CD4-positive, alpha-beta T cell treated with Interleukin-6 for 4 hours (primary cell): Measurements from ENCODE around the gene SARNP.
A peak's percentile ranks its signal among the peaks of the same experiment; 100 is the strongest.

Experiments used
- DNase-seq: peaks from one replicate; pipeline ENCODE4 v3.0.0-alpha.2; 2020; ENCODE audit warnings: mixed read lengths

Gene SARNP

GRCh38 chr12:55739025-55739378 lies 78.5 kb downstream of the SARNP start:
- no peak for DNase-seq

GRCh38 chr12:55738123-55739024 lies 79.2 kb downstream of the SARNP start:
- DNase-seq, result peak; percentile 90

GRCh38 chr12:55737581-55738122 lies 79.9 kb downstream of the SARNP start:
- no peak for DNase-seq

DNA sequence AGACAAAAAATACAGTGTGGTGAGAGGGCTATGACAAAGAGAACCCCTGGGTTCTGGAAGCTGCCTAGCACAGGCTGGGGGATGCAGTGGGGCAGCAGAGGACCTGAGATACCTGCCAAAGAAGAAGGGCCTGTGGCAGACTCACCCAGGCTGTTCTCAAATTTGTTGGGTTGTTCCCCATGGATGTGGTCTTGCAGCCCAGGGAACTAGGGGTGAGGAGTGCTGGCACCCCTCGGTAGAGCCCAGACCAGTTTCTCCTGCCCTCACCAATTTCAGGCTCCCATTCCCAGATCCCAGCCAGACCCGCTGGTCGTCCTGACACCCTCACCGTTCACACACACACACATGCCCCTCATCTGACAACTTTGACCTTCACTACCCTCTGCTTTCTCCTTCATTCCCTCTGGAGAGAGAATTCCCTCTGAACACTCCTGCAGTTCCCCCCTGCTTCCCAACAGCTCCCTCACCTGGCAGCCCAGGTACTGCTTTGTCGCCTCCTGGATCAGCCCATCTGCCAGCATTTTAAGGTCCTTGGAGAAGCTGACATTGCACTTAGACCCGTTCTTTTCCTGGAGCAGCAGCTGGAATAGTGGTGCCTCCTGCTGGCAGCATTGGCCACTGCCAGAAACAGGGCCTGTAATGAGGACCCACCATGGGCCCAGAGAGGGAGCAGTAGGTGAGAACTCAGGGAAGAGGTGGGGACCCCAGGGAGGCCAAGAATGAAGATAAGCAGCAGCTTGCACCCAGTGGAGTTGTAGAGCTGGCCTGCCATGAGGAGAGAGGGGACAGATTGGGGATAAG lies 80.5 kb downstream of the SARNP start:
- DNase-seq, result peak; percentile 77

- no peak for DNase-seq
Measured at GRCh38 chr12:55736076-55736475, 81.4 kb downstream of the SARNP start.

DNA sequence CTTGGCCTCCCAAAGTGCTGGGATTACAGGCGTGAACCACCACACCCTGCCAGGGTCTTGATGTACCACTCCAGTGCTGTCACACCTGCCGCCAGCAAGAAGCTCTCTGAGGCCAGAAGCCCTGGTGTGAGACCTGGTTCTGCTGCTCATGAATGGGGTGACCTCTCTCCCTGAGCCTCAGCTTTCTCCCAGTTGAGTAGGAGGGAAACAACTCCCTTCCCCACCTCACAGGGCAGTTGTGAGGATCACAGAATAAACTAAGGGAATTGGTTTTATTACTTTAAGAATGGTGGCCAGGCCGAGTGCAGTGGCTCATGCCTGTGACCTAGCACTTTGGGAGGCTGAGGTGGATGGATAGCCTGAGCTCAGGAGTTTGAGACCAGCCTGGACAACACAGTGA lies 82.9 kb downstream of the SARNP start:
- no peak for DNase-seq

GRCh38 chr12:55733858-55734257 lies 83.7 kb downstream of the SARNP start:
- no peak for DNase-seq

- no peak for DNase-seq
Measured at GRCh38 chr12:55733021-55733555, 84.4 kb downstream of the SARNP start.

- no peak for DNase-seq
Measured at GRCh38 chr12:55732288-55732687, 85.2 kb downstream of the SARNP start.

- DNase-seq, result peak; percentile 48
Measured at GRCh38 chr12:55729819-55730818, 87.4 kb downstream of the SARNP start.

- peak; percentile 70 for DNase-seq
Measured at GRCh38 chr12:55728939-55729818, 88.3 kb downstream of the SARNP start, which contains the start of gene CD63. Gene CD63, minus strand, starts transcription at chr12:55729009. Its CDS starts 668 bp downstream, at chr12:55728341.

- peak; percentile 39 for DNase-seq
Measured at GRCh38 chr12:55728186-55728938, 89.2 kb downstream of the SARNP start.

- DNase-seq, result no peak
Measured at GRCh38 chr12:55727643-55728185, 89.8 kb downstream of the SARNP start.

- no peak for DNase-seq
Measured at GRCh38 chr12:55726971-55727370, 90.6 kb downstream of the SARNP start.

- no peak for DNase-seq
Measured at GRCh38 chr12:55725556-55725955, 92.0 kb downstream of the SARNP start.

GRCh38 chr12:55724940-55725309 lies 92.6 kb downstream of the SARNP start:
- DNase-seq, result no peak

DNA sequence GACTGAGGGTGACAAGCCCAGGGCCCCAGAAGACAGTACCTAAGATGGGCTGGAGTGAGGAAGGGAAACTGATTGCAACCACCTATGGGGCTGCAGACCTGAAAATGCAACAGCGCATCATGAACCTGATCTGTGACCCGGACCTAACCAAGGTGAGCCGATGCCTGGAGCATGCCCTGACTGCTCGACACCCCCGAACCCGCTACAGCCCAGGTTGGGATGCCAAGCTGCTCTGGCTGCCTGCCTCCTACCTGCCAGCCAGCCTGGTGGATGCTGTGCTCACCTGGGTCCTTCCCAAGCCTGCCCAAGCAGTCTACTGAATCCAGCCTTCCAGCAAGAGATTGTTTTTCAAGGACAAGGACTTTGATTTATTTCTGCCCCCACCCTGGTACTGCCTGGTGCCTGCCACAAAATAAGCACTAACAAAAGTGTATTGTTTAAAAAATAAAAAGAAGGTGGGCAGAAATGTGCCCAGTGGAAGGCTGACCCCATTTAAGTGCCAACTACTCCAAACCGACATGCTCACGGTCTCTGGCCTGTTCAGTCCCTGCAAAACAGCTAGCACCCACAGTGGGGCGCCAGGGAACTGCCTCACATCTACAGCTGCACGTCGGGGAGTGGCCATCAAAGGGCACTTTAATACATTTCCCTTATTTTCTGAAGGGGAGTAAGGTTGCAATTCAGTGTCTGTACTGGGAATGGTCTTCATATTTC lies 93.1 kb downstream of the SARNP start:
- DNase-seq, result peak; percentile 78

DNA sequence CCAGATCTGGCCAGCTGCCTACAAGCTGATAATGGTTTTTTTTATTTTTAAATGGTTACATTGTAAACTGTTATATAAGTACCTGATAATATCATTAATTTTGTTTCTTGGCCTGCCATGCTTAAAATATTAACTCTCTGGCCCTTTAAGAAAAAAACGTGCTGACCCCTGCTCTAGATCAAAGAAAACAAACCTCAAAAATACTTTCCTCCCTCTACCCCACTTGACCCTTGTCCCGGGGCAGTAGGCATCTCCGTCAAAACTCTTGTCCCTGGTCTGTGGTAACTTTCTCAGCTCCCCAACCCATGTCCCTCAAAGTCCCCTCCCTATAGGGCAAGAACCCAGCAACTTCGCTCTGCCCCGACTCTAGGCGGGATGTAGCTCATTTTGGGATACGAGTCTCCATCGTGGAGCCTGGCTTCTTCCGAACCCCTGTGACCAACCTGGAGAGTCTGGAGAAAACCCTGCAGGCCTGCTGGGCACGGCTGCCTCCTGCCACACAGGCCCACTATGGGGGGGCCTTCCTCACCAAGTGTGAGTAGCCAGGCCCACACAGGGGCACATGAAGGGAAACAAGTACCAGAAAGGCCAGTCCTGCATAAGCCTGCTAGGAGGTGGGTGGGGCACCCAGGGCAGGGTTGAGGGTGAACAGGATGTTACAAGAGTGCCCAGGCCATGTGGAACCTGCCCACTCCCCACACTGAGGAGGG lies 93.9 kb downstream of the SARNP start:
- no peak for DNase-seq

- DNase-seq, result no peak
Measured at GRCh38 chr12:55722948-55723347, 94.6 kb downstream of the SARNP start.
